Activated B cell treated with CpG ODN at 0.5 μM for 24 hours (primary cell): ENCODE measurements around the gene LIPC. TPM values are rescaled to one million over a fixed set of nuclear protein-coding genes. Genes with fewer than 3 reads are reported as not detected.

ENCODE experiments used
- ATAC-seq: fragments of 200-7000 bp; cut with Tn5 transposase; one replicate; pipeline ENCODE4 v1.10.0; 2021; ENCODE audit warnings: low read depth, mild to moderate bottlenecking, moderate library complexity
- CTCF ChIA-PET: fragments of 350-600 bp; sonication (Branson Sonifier 250); formaldehyde crosslinking; loops from one replicate; lab custom pipeline; 2021; ENCODE audit warnings: antibody characterized with exemption; lab: Charles Lee
- POLR2A ChIA-PET: fragments of 350-600 bp; sonication (Branson Sonifier 250); formaldehyde crosslinking; loops from one replicate; lab custom pipeline; 2021; ENCODE audit warnings: antibody characterized with exemption; lab: Charles Lee
- DNase-seq: peaks from one replicate; pipeline ENCODE4 v3.0.0; 2022
- H3K27ac Mint-ChIP-seq: one replicate; pipeline ENCODE4 v1.8.0; 2020; ENCODE audit warnings: mixed read lengths
- H3K27me3 Mint-ChIP-seq: one replicate; pipeline ENCODE4 v1.8.0; 2021; ENCODE audit warnings: mixed read lengths
- H3K36me3 Mint-ChIP-seq: one replicate; pipeline ENCODE4 v1.8.0; 2021; ENCODE audit warnings: low read depth, mixed read lengths
- H3K4me1 Mint-ChIP-seq: one replicate; pipeline ENCODE4 v1.8.0; 2021; ENCODE audit warnings: mixed read lengths
- H3K4me3 Mint-ChIP-seq: one replicate; pipeline ENCODE4 v1.8.0; 2020; ENCODE audit warnings: mild to moderate bottlenecking, mixed read lengths
- H3K9me3 Mint-ChIP-seq: one replicate; pipeline ENCODE4 v1.8.0; 2020; ENCODE audit warnings: mixed read lengths
- CTCF ChIP-seq: fragments of 200-600 bp; IDR thresholded peaks from one replicate; pipeline ENCODE4 v1.8.0; 2022; ENCODE audit warnings: antibody characterized with exemption, mild to moderate bottlenecking
- intact Hi-C: fragments of 100-400 bp; cut with micrococcal nuclease; formaldehyde crosslinking; loops from one replicate; pipeline ENCODE4 v1.15.1; 2024
- total RNA-seq: library from RNA; stranded (reverse); gene quantifications from 2 replicates; pipeline ENCODE4 v1.2.3, GENCODE V29; 2022

Gene LIPC
- total RNA-seq, 1 donor from 2014 or later, result not detected

- no peaks in the 10 kb centered on the region for H3K27me3 Mint-ChIP-seq
- peaks cover 4% of the 10 kb centered on the region for H3K4me1 Mint-ChIP-seq
- CTCF ChIA-PET, result no interaction called here
- no peak overlapping the region for H3K27ac Mint-ChIP-seq
- DNase-seq, result no peak
- H3K36me3 Mint-ChIP-seq, result no peaks in the 10 kb centered on the region
- POLR2A ChIA-PET, result no interaction called here
- intact Hi-C loops, result no loop called here
- ATAC-seq, result no peak
- H3K4me3 Mint-ChIP-seq, result no peak overlapping the region
- no peaks in the 10 kb centered on the region for H3K9me3 Mint-ChIP-seq
- TF ChIP-seq CTCF, result no peak
Measured at GRCh38 chr15:58486564-58486963, 54.8 kb downstream of the LIPC start.

- H3K9me3 Mint-ChIP-seq, result no peaks in the 10 kb centered on the region
- no peaks in the 10 kb centered on the region for H3K36me3 Mint-ChIP-seq
- intact Hi-C loops, result no loop called here
- POLR2A ChIA-PET, result no interaction called here
- DNase-seq, result no peak
- CTCF ChIA-PET, result no interaction called here
- no peak overlapping the region for H3K4me3 Mint-ChIP-seq
- ATAC-seq, result no peak
- H3K4me1 Mint-ChIP-seq, result peaks cover 4% of the 10 kb centered on the region
- no peak for TF ChIP-seq CTCF
- no peak overlapping the region for H3K27ac Mint-ChIP-seq
- H3K27me3 Mint-ChIP-seq, result no peaks in the 10 kb centered on the region
Measured at GRCh38 chr15:58487041-58487723, 55.4 kb downstream of the LIPC start.

GRCh38 chr15:58487724-58488120 lies 55.9 kb downstream of the LIPC start:
- Mint-ChIP-seq H3K27ac (no peak overlapping the region), H3K27me3 (no peaks in the 10 kb centered on the region), H3K4me1 (peaks cover 4% of the 10 kb centered on the region), H3K36me3 (no peaks in the 10 kb centered on the region), H3K9me3 (no peaks in the 10 kb centered on the region), H3K4me3 (no peak overlapping the region)
- DNase-seq (no peak), ATAC-seq (no peak)
- CTCF ChIA-PET, result no interaction called here
- no peak for TF ChIP-seq CTCF
- intact Hi-C loops, result no loop called here
- POLR2A ChIA-PET, result interaction anchor here (0.6 kb wide), 1 partner anchor 1473 kb away, joined by 3 read pairs; no protein-coding TSS in a partner anchor

- Mint-ChIP-seq H3K36me3 (no peaks in the 10 kb centered on the region), H3K27ac (no peak overlapping the region), H3K9me3 (no peaks in the 10 kb centered on the region), H3K27me3 (peaks cover 5% of the 10 kb centered on the region), H3K4me3 (no peak overlapping the region), H3K4me1 (peaks cover 4% of the 10 kb centered on the region)
- ATAC-seq (no peak), DNase-seq (no peak)
- intact Hi-C loops, result no loop called here
- CTCF ChIA-PET, result no interaction called here
- TF ChIP-seq CTCF, result no peak
- POLR2A ChIA-PET, result no interaction called here
Measured at GRCh38 chr15:58489289-58490085, 57.7 kb downstream of the LIPC start.

GRCh38 chr15:58490086-58490887 lies 58.5 kb downstream of the LIPC start:
- Mint-ChIP-seq H3K36me3 (no peaks in the 10 kb centered on the region), H3K27me3 (peaks cover 5% of the 10 kb centered on the region), H3K4me1 (peaks cover 4% of the 10 kb centered on the region), H3K4me3 (no peak overlapping the region), H3K27ac (no peak overlapping the region), H3K9me3 (no peaks in the 10 kb centered on the region)
- DNase-seq (no peak), ATAC-seq (no peak)
- POLR2A ChIA-PET, result no interaction called here
- CTCF ChIA-PET, result no interaction called here
- intact Hi-C loops, result no loop called here
- TF ChIP-seq CTCF, result no peak
